ENCODE results near the gene STIMATE. TPM values are rescaled to one million over a fixed set of nuclear protein-coding genes. Genes with fewer than 3 reads are reported as not detected.

STIMATE gene
- polyA plus RNA-seq, 1 donor: 5.9 TPM

- Histone ChIP-seq H3K4me3 (ENCODE audit: low read length) (no peak overlapping the region), H3K36me3 (ENCODE audit: control insufficient read depth, insufficient read depth, low read length) (peaks cover 27% of the 10 kb centered on the region), H3K27me3 (ENCODE audit: control insufficient read depth, insufficient read depth, low read length) (no peaks in the 10 kb centered on the region), H3K4me1 (ENCODE audit: control insufficient read depth, insufficient read depth, low read length) (no peaks in the 10 kb centered on the region), H3K9me3 (ENCODE audit: control insufficient read depth, low read depth, low read length) (no peaks in the 10 kb centered on the region), H3K27ac (ENCODE audit: low read length) (no peak overlapping the region)
- DNase-seq: no peak
- WGBS (ENCODE audit: insufficient coverage, low lambda C conversion rate): no CpG with 5 or more reads among the region's 18 CpGs
Measured at GRCh38 chr3:52844290-52844975, 52.9 kb downstream of the STIMATE start.

- WGBS (ENCODE audit: insufficient coverage, low lambda C conversion rate): no CpG with 5 or more reads among the region's 2 CpGs
- no peak overlapping the region for H3K4me3 ChIP-seq (ENCODE audit: low read length)
- no peak overlapping the region for H3K27ac ChIP-seq (ENCODE audit: low read length)
- no peak for DNase-seq
- H3K4me1 ChIP-seq (ENCODE audit: control insufficient read depth, insufficient read depth, low read length): no peaks in the 10 kb centered on the region
- H3K36me3 ChIP-seq (ENCODE audit: control insufficient read depth, insufficient read depth, low read length): peaks cover 26% of the 10 kb centered on the region
- H3K27me3 ChIP-seq (ENCODE audit: control insufficient read depth, insufficient read depth, low read length): no peaks in the 10 kb centered on the region
- H3K9me3 ChIP-seq (ENCODE audit: control insufficient read depth, low read depth, low read length): no peaks in the 10 kb centered on the region
Measured at GRCh38 chr3:52843881-52844280, 53.5 kb downstream of the STIMATE start.

- Histone ChIP-seq H3K4me3 (ENCODE audit: low read length) (no peak overlapping the region), H3K36me3 (ENCODE audit: control insufficient read depth, insufficient read depth, low read length) (peaks cover 21% of the 10 kb centered on the region), H3K9me3 (ENCODE audit: control insufficient read depth, low read depth, low read length) (no peaks in the 10 kb centered on the region), H3K4me1 (ENCODE audit: control insufficient read depth, insufficient read depth, low read length) (no peaks in the 10 kb centered on the region), H3K27me3 (ENCODE audit: control insufficient read depth, insufficient read depth, low read length) (no peaks in the 10 kb centered on the region), H3K27ac (ENCODE audit: low read length) (no peak overlapping the region)
- 88% methylated on average over 3 of the region's 20 CpGs for WGBS (ENCODE audit: insufficient coverage, low lambda C conversion rate)
- no peak for DNase-seq
Measured at GRCh38 chr3:52843108-52843865, 54.1 kb downstream of the STIMATE start.

GRCh38 chr3:52842424-52842823, 54.9 kb downstream of the STIMATE start:
- no CpG with 5 or more reads among the region's 7 CpGs for WGBS (ENCODE audit: insufficient coverage, low lambda C conversion rate)
- Histone ChIP-seq H3K4me3 (ENCODE audit: low read length) (no peak overlapping the region), H3K9me3 (ENCODE audit: control insufficient read depth, low read depth, low read length) (no peaks in the 10 kb centered on the region), H3K36me3 (ENCODE audit: control insufficient read depth, insufficient read depth, low read length) (peaks cover 14% of the 10 kb centered on the region), H3K27ac (ENCODE audit: low read length) (no peak overlapping the region), H3K4me1 (ENCODE audit: control insufficient read depth, insufficient read depth, low read length) (no peaks in the 10 kb centered on the region), H3K27me3 (ENCODE audit: control insufficient read depth, insufficient read depth, low read length) (no peaks in the 10 kb centered on the region)
- no peak for DNase-seq

GRCh38 chr3:52841981-52842340, 55.4 kb downstream of the STIMATE start:
- no CpG with 5 or more reads among the region's 12 CpGs for WGBS (ENCODE audit: insufficient coverage, low lambda C conversion rate)
- DNase-seq: no peak
- no peaks in the 10 kb centered on the region for H3K4me1 ChIP-seq (ENCODE audit: control insufficient read depth, insufficient read depth, low read length)

GRCh38 chr3:52841211-52841980, 56.0 kb downstream of the STIMATE start:
- H3K4me1 ChIP-seq (ENCODE audit: control insufficient read depth, insufficient read depth, low read length): no peaks in the 10 kb centered on the region
- no peaks in the 10 kb centered on the region for H3K27me3 ChIP-seq (ENCODE audit: control insufficient read depth, insufficient read depth, low read length)
- H3K9me3 ChIP-seq (ENCODE audit: control insufficient read depth, low read depth, low read length): no peaks in the 10 kb centered on the region
- DNase-seq: no peak
- WGBS (ENCODE audit: insufficient coverage, low lambda C conversion rate): 100% methylated on average over 3 of the region's 12 CpGs
- H3K36me3 ChIP-seq (ENCODE audit: control insufficient read depth, insufficient read depth, low read length): peaks cover 11% of the 10 kb centered on the region
- H3K4me3 ChIP-seq (ENCODE audit: low read length): no peak overlapping the region
- no peak overlapping the region for H3K27ac ChIP-seq (ENCODE audit: low read length)

More at GRCh38 chr3:52841981-52842340, 55.4 kb downstream of the STIMATE start:
- Histone ChIP-seq H3K27me3 (ENCODE audit: control insufficient read depth, insufficient read depth, low read length) (no peaks in the 10 kb centered on the region), H3K4me3 (ENCODE audit: low read length) (no peak overlapping the region), H3K27ac (ENCODE audit: low read length) (no peak overlapping the region), H3K9me3 (ENCODE audit: control insufficient read depth, low read depth, low read length) (no peaks in the 10 kb centered on the region), H3K36me3 (ENCODE audit: control insufficient read depth, insufficient read depth, low read length) (peaks cover 11% of the 10 kb centered on the region)

- Histone ChIP-seq H3K27me3 (ENCODE audit: control insufficient read depth, insufficient read depth, low read length) (no peaks in the 10 kb centered on the region), H3K4me1 (ENCODE audit: control insufficient read depth, insufficient read depth, low read length) (peaks cover 2% of the 10 kb centered on the region), H3K4me3 (ENCODE audit: low read length) (no peak overlapping the region), H3K27ac (ENCODE audit: low read length) (no peak overlapping the region), H3K9me3 (ENCODE audit: control insufficient read depth, low read depth, low read length) (no peaks in the 10 kb centered on the region), H3K36me3 (ENCODE audit: control insufficient read depth, insufficient read depth, low read length) (peaks cover 11% of the 10 kb centered on the region)
- no peak for DNase-seq
- no CpG with 5 or more reads among the region's 23 CpGs for WGBS (ENCODE audit: insufficient coverage, low lambda C conversion rate)
Measured at GRCh38 chr3:52839892-52840545, 57.3 kb downstream of the STIMATE start.

GRCh38 chr3:52839268-52839575, 58.1 kb downstream of the STIMATE start:
- Histone ChIP-seq H3K27me3 (ENCODE audit: control insufficient read depth, insufficient read depth, low read length) (no peaks in the 10 kb centered on the region), H3K4me1 (ENCODE audit: control insufficient read depth, insufficient read depth, low read length) (peaks cover 3% of the 10 kb centered on the region), H3K27ac (ENCODE audit: low read length) (no peak overlapping the region), H3K4me3 (ENCODE audit: low read length) (no peak overlapping the region), H3K36me3 (ENCODE audit: control insufficient read depth, insufficient read depth, low read length) (peaks cover 11% of the 10 kb centered on the region), H3K9me3 (ENCODE audit: control insufficient read depth, low read depth, low read length) (no peaks in the 10 kb centered on the region)
- DNase-seq: no peak
- no CpG with 5 or more reads among the region's 2 CpGs for WGBS (ENCODE audit: insufficient coverage, low lambda C conversion rate)

- peaks cover 11% of the 10 kb centered on the region for H3K36me3 ChIP-seq (ENCODE audit: control insufficient read depth, insufficient read depth, low read length)
- DNase-seq: no peak
- no peaks in the 10 kb centered on the region for H3K9me3 ChIP-seq (ENCODE audit: control insufficient read depth, low read depth, low read length)
- H3K4me3 ChIP-seq (ENCODE audit: low read length): no peak overlapping the region
- no CpG with 5 or more reads among the region's 8 CpGs for WGBS (ENCODE audit: insufficient coverage, low lambda C conversion rate)
- no peaks in the 10 kb centered on the region for H3K27me3 ChIP-seq (ENCODE audit: control insufficient read depth, insufficient read depth, low read length)
- peaks cover 3% of the 10 kb centered on the region for H3K4me1 ChIP-seq (ENCODE audit: control insufficient read depth, insufficient read depth, low read length)
- H3K27ac ChIP-seq (ENCODE audit: low read length): no peak overlapping the region
Measured at GRCh38 chr3:52838561-52839267, 58.6 kb downstream of the STIMATE start.

- Histone ChIP-seq H3K27me3 (ENCODE audit: control insufficient read depth, insufficient read depth, low read length) (no peaks in the 10 kb centered on the region), H3K36me3 (ENCODE audit: control insufficient read depth, insufficient read depth, low read length) (peaks cover 4% of the 10 kb centered on the region), H3K27ac (ENCODE audit: low read length) (no peak overlapping the region), H3K9me3 (ENCODE audit: control insufficient read depth, low read depth, low read length) (no peaks in the 10 kb centered on the region), H3K4me1 (ENCODE audit: control insufficient read depth, insufficient read depth, low read length) (peaks cover 3% of the 10 kb centered on the region), H3K4me3 (ENCODE audit: low read length) (no peak overlapping the region)
- no peak for DNase-seq
- no CpG with 5 or more reads among the region's 4 CpGs for WGBS (ENCODE audit: insufficient coverage, low lambda C conversion rate)
Measured at GRCh38 chr3:52836986-52837385, 60.4 kb downstream of the STIMATE start.
